MM.1S (cell line): ENCODE results near the gene COQ9.

Source experiments
- DNase-seq: peaks from one replicate; pipeline ENCODE4 v3.0.0-alpha.2; 2015
- H2AFZ ChIP-seq: fragments of 300-600 bp; sonication (generic); 2 replicates; pipeline ENCODE4 v1.6.0; 2016; ENCODE audit warnings: antibody characterized with exemption, low read length
- H3F3A ChIP-seq: fragments of 300-600 bp; sonication (generic); 2 replicates; pipeline ENCODE4 v1.6.1; 2016; ENCODE audit warnings: mild to moderate bottlenecking, antibody characterized with exemption, low read length, moderate library complexity, mixed read lengths; ENCODE audit not compliant: insufficient read depth
- H3K27ac ChIP-seq: fragments of 300-600 bp; sonication (generic); 2 replicates; pipeline ENCODE4 v1.5.1; 2016; ENCODE audit warnings: mild to moderate bottlenecking, low read length
- H3K27me3 ChIP-seq: fragments of 300-600 bp; sonication (generic); replicated peaks from 2 replicates; pipeline ENCODE4 v1.6.0; 2016; ENCODE audit warnings: low read length; ENCODE audit not compliant: insufficient read depth
- H3K36me3 ChIP-seq: fragments of 300-600 bp; sonication (generic); replicated peaks from 2 replicates; pipeline ENCODE4 v1.6.1; 2016; ENCODE audit warnings: mild to moderate bottlenecking, low read length, mixed read lengths; ENCODE audit not compliant: insufficient read depth
- H3K4me1 ChIP-seq: fragments of 300-600 bp; sonication (generic); 2 replicates; pipeline ENCODE4 v1.6.1; 2016; ENCODE audit warnings: low read length, mixed read lengths
- H3K4me2 ChIP-seq: fragments of 300-600 bp; sonication (generic); 2 replicates; pipeline ENCODE4 v1.6.0; 2016; ENCODE audit warnings: low read depth, low read length
- H3K4me3 ChIP-seq: fragments of 300-600 bp; sonication (generic); 2 replicates; pipeline ENCODE4 v1.5.1; 2016; ENCODE audit warnings: low read length, mixed read lengths
- H3K79me2 ChIP-seq: fragments of 300-600 bp; sonication (generic); 2 replicates; pipeline ENCODE4 v1.6.1; 2016; ENCODE audit warnings: mixed run types, low read length, mixed read lengths
- H3K9ac ChIP-seq: fragments of 300-600 bp; sonication (generic); 2 replicates; pipeline ENCODE4 v1.6.1; 2016; ENCODE audit warnings: low read length, mixed read lengths
- H3K9me2 ChIP-seq: fragments of 300-600 bp; sonication (generic); replicated peaks from 2 replicates; pipeline ENCODE4 v1.6.1; 2016; ENCODE audit warnings: mild to moderate bottlenecking, low read length, mixed read lengths; ENCODE audit not compliant: insufficient read depth
- H3K9me3 ChIP-seq: fragments of 300-600 bp; sonication (generic); replicated peaks from 2 replicates; pipeline ENCODE4 v1.6.1; 2016; ENCODE audit warnings: mild to moderate bottlenecking, low read length, mixed read lengths; ENCODE audit not compliant: insufficient read depth
- H4K20me1 ChIP-seq: fragments of 300-600 bp; sonication (generic); 2 replicates; pipeline ENCODE4 v1.6.1; 2016; ENCODE audit warnings: mild to moderate bottlenecking, low read length, moderate library complexity, mixed read lengths; ENCODE audit not compliant: insufficient read depth
- CTCF ChIP-seq: fragments of 300-600 bp; sonication (generic); IDR thresholded peaks from 2 replicates; pipeline ENCODE4 v1.5.1; 2016; ENCODE audit warnings: antibody characterized with exemption, low read length, mixed read lengths
- EZH2 ChIP-seq: fragments of 300-600 bp; sonication (generic); optimal IDR thresholded peaks from 2 replicates; pipeline ENCODE3; 2017; ENCODE audit warnings: low read depth, mild to moderate bottlenecking, antibody characterized with exemption, low read length, mixed read lengths
- EZH2phosphoT487 ChIP-seq: fragments of 300-600 bp; sonication (generic); IDR thresholded peaks from 2 replicates; pipeline ENCODE4 v1.6.1; 2018; ENCODE audit warnings: antibody characterized with exemption, low read length

The COQ9 gene

GRCh38 chr16:57485091-57485915, 38.0 kb downstream of the COQ9 start:
- DNase-seq: no peak
- peak overlapping the region; percentile 49; the same call in 1 of the 2 replicates for H3K9ac ChIP-seq
- H3K9me3 ChIP-seq: no peaks in the 10 kb centered on the region
- H3K9me2 ChIP-seq: no peaks in the 10 kb centered on the region
- H3K27ac ChIP-seq: no peak overlapping the region
- no peaks in the 10 kb centered on the region for H3F3A ChIP-seq
- H4K20me1 ChIP-seq: no peaks in the 10 kb centered on the region
- H3K4me2 ChIP-seq: peak overlapping the region; percentile 99
- 0 out of 2 replicates have a peak, but pooled peaks cover 3% of the 10 kb centered on the region for H3K27me3 ChIP-seq
- no peak overlapping the region; the same call in 1 of the 2 replicates for H3K4me3 ChIP-seq
- TF ChIP-seq EZH2phosphoT487: no peak
- TF ChIP-seq CTCF: no peak
- no peak for TF ChIP-seq EZH2
- H3K4me1 ChIP-seq: peaks cover 4% of the 10 kb centered on the region; the same call in 1 of the 2 replicates
- H2AFZ ChIP-seq: peak overlapping the region; percentile 63
- H3K36me3 ChIP-seq: no peaks in the 10 kb centered on the region
- no peaks in the 10 kb centered on the region for H3K79me2 ChIP-seq

GRCh38 chr16:57485916-57486857, 38.9 kb downstream of the COQ9 start, which contains the start of gene DOK4:
TSS of gene DOK4 (minus strand) at chr16:57486493. CDS start at chr16:57479507, 6,986 bp downstream.
- Histone ChIP-seq H4K20me1 (no peaks in the 10 kb centered on the region), H2AFZ (peak within 1 kb of the TSS; percentile 91), H3K27ac (no peak within 1 kb of the TSS), H3K9ac (peak within 1 kb of the TSS; percentile 49; the same call in 1 of the 2 replicates), H3K4me2 (peak within 1 kb of the TSS; percentile 99), H3K36me3 (no peaks in the 10 kb centered on the region), H3K4me3 (peak within 1 kb of the TSS; percentile 64), H3K9me2 (no peaks in the 10 kb centered on the region), H3K9me3 (no peaks in the 10 kb centered on the region), H3K4me1 (peaks cover 4% of the 10 kb centered on the region; the same call in 1 of the 2 replicates), H3K79me2 (no peaks in the 10 kb centered on the region), H3K27me3 (0 out of 2 replicates have a peak, but pooled peaks cover 2% of the 10 kb centered on the region), H3F3A (no peaks in the 10 kb centered on the region)
- no peak for TF ChIP-seq EZH2phosphoT487
- TF ChIP-seq CTCF: no peak
- TF ChIP-seq EZH2: no peak
- DNase-seq: peak; percentile 71

GRCh38 chr16:57486858-57487834, 39.9 kb downstream of the COQ9 start:
- Histone ChIP-seq H3K36me3 (no peaks in the 10 kb centered on the region), H3K27me3 (no peaks in the 10 kb centered on the region), H2AFZ (peak overlapping the region; percentile 91), H3K4me2 (peak overlapping the region; percentile 76; the same call in 1 of the 2 replicates), H3F3A (no peaks in the 10 kb centered on the region), H3K4me1 (peaks cover 4% of the 10 kb centered on the region; the same call in 1 of the 2 replicates), H3K27ac (no peak overlapping the region), H3K9me2 (no peaks in the 10 kb centered on the region), H3K9ac (no peak overlapping the region), H3K9me3 (no peaks in the 10 kb centered on the region), H4K20me1 (no peaks in the 10 kb centered on the region), H3K4me3 (peak overlapping the region; percentile 42; the same call in 1 of the 2 replicates), H3K79me2 (no peaks in the 10 kb centered on the region)
- DNase-seq: no peak
- TF ChIP-seq EZH2phosphoT487: no peak
- TF ChIP-seq EZH2: no peak
- TF ChIP-seq CTCF: no peak
